ENCODE data around the gene CENPC. TPM values are rescaled to one million over a fixed set of nuclear protein-coding genes. Genes with fewer than 3 reads are reported as not detected.

CENPC gene
- total RNA-seq, 2 experiments from 2014 or later = 23.5 to 24.3 TPM

DNA sequence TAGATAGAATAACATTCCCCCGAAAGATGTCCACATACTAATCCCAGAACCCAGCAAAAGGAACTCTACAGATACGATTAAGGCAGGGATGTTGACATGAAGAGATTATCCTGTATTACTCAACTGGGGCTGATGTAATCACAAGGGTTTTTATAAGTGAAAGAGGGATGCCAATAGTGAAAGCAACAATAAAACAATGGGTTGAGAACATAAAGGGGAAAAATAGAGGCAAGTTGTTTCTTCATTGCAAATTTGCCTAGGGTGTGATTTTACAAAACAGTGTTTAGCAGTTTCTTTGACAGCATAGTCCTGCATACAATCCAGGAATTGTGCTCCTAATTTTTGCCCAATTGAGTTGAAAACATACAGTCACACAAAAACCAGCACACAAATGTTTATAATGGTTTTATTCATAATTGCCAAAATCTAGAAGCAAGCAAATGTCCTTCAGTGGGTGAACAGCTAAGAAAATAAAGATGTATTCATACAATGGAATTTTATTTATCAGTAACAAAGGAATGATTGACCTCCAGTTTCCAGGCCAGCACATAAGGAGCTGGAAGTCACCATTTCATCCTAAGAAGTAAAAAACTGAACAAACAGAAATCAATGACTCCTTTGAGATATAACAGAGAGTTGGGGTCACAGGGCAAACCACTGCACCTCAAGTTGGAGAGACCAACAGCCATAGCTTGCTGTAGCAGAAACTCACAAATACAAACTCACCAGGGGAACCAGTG, 107.2 kb downstream of the CENPC start:
- peaks cover 2% of the 10 kb centered on the region for H3K9me3 Mint-ChIP-seq
- H3K36me3 Mint-ChIP-seq = peaks cover 58% of the 10 kb centered on the region

DNA sequence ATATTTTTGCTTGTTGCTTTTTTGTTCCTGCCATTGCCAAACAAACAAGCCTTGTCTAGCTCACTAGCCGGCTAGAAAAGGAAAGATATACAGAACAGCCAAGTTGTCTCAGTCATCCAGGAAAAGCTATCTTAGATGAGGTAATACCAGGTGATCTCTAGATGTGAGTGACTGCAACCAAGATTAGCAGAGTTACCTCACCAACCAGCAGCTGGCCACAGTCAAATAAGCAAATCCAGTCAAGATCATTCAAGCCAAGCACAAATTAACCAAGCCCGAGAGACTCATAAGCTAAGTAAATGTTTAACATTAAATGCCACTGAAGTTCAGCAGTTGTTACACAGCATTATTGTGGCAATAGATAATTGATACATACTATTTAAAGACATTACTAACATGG, 108.6 kb downstream of the CENPC start:
- H3K9me3 Mint-ChIP-seq = peaks cover 5% of the 10 kb centered on the region
- peaks cover 57% of the 10 kb centered on the region for H3K36me3 Mint-ChIP-seq
- H3K27me3 Mint-ChIP-seq = no peaks in the 10 kb centered on the region
- no peak overlapping the region for H3K4me3 Mint-ChIP-seq
- no peak overlapping the region for H3K27ac Mint-ChIP-seq
- H3K4me1 Mint-ChIP-seq = peaks cover 11% of the 10 kb centered on the region
- DNase-seq = no peak

More for the DNA sequence above, 107.2 kb downstream of the CENPC start:
- Mint-ChIP-seq H3K4me3 (no peak overlapping the region), H3K27ac (peak overlapping the region; percentile 19), H3K4me1 (peaks cover 11% of the 10 kb centered on the region), H3K27me3 (no peaks in the 10 kb centered on the region)
- no peak for DNase-seq

GRCh38 chr4:67430989-67431388, 114.3 kb downstream of the CENPC start:
- Mint-ChIP-seq H3K4me1 (no peaks in the 10 kb centered on the region), H3K9me3 (peaks cover 16% of the 10 kb centered on the region), H3K36me3 (peaks cover 33% of the 10 kb centered on the region), H3K4me3 (no peak overlapping the region), H3K27ac (no peak overlapping the region), H3K27me3 (no peaks in the 10 kb centered on the region)
- DNase-seq = no peak

DNA sequence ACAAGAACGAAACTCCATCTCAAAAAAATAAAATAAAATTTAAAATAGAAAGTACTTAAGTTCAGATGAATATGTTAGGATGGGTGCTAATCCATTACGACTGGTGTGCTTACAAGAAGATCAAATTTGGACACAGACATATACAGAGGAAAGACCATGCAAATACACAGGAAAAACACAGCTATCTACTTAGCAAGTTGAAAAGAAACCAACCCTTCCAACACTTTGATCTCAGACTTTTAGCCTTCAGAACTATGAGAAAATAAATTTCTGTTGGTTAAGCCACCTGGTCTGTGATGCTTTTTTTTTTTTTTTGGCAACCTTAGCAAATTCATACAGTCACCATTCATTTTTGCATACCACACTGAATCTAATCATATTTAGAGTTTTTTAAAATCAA, 116.5 kb downstream of the CENPC start:
- Mint-ChIP-seq H3K27me3 (no peaks in the 10 kb centered on the region), H3K36me3 (peaks cover 20% of the 10 kb centered on the region), H3K4me3 (no peak overlapping the region), H3K27ac (no peak overlapping the region), H3K4me1 (no peaks in the 10 kb centered on the region), H3K9me3 (peaks cover 14% of the 10 kb centered on the region)
- DNase-seq = no peak

Other genes with a start within 250 kb of the CENPC start
- gene STAP1, start 13.2 kb upstream of the CENPC start, total RNA-seq = 1 to 10 TPM; 6.3 to 7.4 TPM
- 10 to 100 TPM; 74.4 to 85.6 TPM for gene UBA6, start 155.7 kb upstream of the CENPC start, total RNA-seq
- not detected for gene GNRHR, start 208.9 kb upstream of the CENPC start, total RNA-seq